GM21390 (cell line): Measurements from ENCODE around the gene UBE2O.
"Not testable (repeated sequence)": the region's sequence is repeated elsewhere in the genome, so short reads cannot be mapped to it uniquely, and the experiment has no call there.

Source experiments
- ATAC-seq: cut with Tn5 transposase; IDR thresholded peaks from one replicate; pipeline ENCODE4 v1.9.1; 2021; ENCODE audit not compliant: unreplicated experiment

UBE2O gene

DNA sequence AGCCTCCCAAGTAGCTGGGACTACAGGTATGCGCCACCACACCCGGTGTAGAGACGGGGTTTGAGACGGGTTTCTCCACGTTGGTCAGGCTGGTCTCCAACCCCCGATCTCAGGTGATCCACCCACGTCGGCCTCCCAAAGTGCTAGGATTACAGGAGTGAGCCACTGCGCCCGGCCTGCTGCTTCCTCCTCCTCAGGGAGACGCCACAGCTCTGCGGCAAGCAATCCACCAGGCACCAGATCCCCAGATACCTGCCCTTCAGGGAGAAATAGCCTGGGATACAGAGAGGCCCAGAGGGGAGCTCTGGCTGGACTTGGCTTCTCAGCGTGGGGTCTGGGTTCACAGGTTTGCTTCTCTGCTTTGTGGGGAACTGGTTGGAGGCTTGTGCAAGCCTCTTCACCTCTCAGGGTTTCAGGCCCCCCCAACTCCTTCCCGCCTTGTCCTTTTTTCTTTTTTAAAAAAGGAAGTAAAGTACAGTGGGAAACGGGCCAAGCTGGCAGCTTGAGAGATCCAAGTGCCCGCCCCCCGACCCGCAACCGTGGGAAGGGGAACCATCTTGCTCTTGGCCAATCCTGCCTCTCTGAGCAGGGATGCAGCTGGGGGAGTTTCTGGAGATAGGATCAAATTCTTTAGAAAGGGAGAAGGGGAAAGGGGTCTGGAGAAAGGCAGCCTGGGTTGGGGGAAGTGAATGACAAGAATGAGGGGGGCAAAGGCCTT is 71.2 kb downstream of the UBE2O start:
- ATAC-seq = no peak

DNA sequence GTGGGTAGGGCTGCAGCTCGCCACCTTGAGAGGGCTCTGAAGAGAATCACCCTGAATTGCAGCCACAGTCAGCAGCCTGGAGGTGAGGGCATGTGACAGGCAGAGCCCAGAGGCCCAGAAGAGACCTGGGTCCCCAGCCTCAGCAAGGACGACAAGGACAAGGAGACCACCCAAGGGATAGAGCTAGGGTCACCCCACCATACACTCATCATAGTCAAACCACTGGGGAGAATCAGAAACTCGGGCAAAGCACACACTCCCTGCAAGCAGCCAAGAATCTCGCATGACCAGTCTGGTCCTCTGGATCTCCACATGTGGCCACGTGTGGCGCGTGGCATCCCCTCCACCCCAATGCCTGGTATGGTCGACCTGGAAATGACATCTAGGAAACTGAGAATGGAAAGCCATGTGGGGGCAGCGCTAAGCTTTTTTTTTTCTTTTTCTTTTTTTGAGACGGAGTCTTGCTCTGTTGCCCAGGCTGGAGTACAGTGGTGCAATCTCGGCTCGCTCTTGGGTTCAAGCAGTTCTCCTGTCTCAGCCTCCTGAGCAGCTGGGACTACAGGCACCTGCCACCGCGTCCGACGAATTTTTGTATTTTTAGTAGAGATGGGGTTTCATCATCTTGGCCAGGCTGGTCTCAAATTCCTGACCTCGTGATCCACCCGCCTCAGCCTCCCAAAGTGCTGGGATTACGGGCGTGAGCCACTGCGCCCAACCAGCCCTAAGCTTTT is 73.1 kb downstream of the UBE2O start:
- ATAC-seq = no peak

DNA sequence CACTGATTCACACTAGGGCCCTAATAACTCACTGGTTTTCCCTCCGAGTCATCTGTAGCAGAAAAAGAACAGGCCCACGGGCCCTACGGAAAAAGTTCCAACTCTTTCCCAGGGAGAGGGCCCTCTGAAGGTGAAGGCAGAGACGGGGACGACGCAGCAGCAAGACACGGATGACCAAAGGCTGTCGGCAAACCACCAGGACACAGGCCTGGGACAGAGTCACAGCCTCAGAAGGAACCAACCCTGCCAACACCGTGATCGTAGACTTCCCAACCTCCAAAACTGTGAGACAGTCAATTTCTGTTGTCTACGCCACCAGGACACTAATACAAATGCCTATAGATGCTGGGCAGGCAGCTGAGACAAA is 73.7 kb downstream of the UBE2O start:
- ATAC-seq = no peak

DNA sequence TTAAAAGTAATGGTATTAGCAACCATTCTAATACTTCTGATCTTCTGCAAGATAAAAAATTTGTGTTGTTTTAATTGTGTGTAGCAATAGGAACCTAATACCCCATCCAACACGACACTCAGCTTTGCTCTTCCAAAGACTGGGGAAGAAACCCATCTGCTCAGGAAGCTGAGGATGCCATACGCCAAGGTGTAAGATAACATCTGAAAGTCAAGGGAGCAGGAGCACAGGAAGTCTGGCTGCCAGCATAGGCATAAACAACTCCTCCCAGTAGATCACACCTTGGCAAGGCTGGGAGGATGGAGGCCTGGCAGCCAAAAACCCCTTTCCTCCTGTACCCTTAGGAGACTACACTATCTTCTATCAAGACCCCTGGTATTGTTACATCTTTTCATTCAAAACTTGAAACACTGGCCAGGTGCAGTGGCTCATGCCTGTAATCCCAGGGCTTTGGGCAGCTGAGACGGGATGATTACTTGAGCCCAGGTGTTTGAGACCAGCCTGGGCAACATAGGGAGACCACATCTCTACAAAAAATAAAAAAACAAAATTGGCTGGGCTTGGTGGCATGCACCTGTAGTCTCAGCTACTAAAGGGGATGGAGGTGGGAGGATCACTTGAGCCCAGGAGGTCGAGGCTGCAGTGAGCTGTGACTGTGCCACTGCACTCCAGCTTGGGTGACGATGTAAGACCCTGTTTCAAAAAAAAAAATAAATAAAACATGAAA is 74.2 kb downstream of the UBE2O start:
- ATAC-seq = no peak

DNA sequence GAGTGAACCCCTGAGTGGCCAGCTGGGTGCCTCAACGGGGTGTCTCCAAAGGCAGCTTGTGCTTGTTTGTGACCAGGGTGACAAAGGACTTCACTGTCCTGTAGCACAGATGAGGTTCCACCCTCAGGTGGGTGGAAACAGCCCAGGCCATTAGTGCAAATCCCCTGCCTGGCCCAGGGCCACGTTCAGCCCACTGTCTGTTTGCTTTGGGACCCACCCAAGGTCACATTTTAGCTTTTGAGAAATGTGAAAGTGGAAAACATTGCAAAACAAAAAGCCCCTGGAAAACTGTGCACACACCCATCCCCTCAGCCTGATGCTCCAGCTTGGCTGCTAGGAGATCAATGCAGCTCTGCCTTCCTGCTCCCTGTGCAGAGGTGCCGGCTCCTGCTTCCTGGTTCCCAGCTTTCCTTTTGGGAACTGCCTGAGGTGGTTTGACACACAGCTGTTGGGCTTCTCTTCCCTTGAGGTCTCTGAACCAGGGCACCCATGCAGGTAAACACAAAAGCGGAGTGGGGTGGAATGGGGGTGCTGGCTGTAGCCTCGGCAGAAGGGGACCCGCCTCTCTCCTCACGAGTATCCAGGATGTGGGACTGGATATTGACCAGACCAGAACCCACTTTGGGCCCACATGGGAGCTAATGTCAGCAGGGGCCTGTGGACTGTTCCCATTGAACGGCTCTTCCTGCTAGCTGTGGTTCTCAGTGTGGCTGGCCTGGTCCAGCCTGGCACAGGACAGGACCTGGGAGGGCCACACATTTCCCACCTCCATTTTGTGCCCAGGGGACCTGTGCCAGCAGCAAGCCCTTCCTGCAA is 76.4 kb downstream of the UBE2O start:
- ATAC-seq = no peak

DNA sequence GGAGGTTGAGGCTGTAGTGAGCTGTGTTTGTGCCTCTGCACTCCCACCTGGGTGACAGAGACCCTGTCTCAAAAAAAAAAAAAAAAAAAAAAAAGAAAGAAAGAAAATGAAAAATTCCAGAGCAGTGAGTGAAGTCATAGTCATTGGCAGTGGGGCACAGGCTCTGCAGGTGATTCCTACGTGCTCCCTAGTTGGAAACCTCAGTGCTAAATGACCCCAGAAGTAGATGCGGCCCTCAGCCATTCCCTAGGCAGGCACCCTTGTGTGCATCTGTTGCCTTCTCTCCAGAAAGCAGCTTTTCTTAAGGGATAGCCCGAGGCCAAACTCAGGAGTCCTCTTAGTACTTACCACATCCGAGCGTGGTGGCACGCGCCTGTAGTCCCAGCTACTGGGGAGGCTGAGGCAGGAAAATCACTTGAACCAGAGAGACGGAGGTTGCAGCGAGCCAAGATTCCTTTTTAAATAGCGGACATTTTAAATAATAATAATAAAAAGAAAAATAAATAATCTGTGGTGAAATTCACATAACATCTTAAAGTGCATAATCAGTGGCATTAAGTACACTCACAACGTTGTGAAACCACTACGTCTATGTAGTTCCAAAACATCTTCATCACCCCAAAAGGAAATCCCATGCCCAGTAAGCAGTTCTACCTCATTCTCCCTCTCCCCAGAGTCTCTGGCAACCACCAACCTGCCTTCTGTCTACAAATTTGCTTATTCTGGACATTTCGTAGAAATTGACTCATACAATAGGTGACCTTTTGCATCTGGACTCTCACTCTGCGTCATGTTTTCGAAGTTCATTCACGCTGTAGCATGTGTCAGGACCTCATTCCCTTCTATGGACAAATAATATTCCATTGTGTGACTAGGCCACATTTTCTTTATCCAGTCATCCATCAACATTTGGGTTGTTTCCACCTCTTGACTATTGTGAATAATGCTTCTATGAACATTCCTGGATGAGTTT is 81.0 kb downstream of the UBE2O start:
- no peak for ATAC-seq

DNA sequence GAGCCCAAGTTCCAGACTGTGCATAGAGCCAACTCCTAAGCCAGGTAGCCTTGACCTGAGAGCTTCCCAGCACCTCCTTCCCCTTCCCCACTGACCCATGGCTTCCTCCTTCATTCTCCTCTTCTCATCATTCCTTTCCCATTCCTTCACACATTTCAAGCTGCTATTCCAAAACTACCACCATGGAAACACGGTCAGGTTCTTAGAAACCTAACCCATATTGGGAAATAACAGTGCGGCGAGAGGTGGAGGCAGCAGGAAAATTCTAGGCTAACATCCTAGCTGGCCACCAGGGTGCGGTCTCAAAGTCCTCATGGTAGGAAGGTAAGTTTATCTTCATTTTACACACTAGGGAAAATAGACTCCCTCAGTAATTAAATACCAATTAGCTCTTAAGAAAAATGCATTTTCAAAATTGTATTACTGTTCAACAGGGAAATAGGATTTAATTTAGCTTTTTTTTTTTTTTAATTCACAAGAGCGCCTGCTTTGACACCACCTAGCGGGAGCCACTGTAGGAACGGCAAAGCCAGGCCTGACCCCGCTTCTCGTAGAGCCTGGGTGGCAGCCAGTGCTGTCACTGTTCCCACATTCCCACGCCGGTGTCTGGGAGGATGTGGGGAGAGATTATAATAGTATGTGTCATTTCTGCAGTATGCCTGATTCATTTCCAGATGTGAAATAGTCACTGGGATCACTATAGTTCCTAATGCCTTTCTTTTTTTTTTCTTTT is 82.5 kb downstream of the UBE2O start:
- ATAC-seq = no peak

DNA sequence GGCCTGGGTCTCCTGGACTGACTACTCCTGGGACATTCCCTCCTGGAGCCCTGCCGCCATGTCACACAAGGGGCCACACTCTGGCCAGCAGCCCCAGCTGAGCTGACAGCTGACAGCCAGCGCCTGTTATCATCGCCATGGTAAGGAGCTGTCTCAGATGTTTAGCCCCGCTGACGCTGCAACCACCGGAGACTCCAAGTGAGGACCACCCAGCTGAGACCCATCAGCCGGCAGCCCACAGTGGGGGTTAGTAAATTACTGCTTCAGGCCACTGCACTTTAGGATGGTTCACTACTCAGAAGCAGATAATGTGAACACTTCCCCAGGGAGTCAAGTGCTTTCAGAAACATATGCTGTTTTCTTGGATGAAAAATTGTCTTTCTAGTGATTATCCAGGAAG is 83.1 kb downstream of the UBE2O start:
- no peak for ATAC-seq

DNA sequence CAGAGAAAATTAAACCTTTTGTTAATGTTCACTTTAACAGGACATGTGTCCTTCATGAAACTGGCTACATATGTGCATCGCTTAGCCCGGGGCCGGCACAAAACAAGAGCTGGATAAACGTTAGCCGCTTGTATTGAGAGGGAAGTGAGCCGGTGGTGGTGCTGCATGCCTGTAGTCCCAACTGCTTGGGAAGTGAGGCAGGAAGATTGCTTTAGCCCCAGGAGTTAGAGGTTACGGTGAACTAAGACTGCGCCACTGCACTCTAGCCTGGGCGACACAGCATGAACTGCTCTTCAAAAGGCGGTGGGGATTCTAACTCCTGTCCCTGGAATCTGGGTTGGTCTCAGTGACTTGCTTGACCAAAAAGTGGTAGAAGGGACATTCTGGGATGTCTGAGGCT is 83.6 kb downstream of the UBE2O start:
- ATAC-seq = no peak

DNA sequence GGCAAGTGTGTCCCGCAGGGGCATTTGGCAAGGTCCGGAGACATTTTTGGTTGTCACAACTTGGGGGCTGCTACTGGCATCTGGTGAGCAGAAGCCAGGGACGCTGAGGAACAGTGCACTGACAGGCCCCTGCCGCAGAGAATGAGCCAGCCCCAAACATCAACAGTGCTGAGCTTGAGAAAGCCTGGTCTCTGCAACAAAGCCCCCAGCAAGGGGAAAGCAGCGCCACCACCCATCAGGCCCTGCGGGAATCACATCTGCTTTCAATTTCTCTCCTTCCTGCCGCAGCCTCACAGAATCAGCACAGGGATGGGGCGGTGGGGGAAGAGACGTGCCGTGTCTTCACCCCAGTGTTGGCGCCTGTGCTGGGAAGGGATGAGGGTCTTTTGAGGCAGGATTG is 84.4 kb downstream of the UBE2O start:
- no peak for ATAC-seq

DNA sequence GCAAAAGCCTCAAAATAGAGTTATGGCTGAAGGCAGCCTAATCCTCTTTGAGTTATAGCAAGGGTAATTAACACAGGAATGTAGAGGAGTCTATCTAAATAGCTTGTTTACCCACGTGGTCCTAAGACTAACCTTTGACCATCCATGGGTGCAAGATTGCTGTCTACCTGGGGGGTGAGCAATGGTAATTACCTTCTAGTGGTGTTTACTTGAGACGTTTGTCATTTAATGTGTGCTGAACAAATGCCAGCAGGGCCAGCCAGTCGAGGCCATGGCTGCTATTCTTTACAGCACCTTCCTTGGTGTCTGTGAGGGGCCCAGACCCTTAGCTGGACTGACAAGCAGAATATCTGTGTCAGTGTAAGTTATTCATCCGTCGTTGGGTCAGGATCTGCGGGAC is 85.3 kb downstream of the UBE2O start:
- no peak for ATAC-seq

DNA sequence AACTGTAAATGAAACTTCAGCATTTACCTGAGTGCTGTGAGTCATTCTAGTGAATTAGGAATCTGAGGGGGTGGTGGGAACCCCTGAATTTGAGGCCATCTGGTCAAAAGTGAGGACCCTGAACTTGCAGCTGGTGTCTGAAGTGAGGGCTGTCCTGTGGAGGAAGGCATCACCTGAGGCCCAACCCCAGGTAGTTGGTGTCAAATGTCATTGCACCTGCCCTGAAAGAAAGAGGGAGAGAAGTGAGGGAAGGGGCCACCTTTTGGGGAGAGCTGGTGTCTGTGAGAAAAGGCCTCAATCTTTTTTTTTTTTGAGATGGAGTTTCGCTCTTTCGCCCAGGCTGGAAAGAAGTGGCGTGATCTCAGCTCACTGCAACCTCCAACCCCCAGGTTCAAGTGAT is 86.7 kb downstream of the UBE2O start:
- no peak for ATAC-seq

DNA sequence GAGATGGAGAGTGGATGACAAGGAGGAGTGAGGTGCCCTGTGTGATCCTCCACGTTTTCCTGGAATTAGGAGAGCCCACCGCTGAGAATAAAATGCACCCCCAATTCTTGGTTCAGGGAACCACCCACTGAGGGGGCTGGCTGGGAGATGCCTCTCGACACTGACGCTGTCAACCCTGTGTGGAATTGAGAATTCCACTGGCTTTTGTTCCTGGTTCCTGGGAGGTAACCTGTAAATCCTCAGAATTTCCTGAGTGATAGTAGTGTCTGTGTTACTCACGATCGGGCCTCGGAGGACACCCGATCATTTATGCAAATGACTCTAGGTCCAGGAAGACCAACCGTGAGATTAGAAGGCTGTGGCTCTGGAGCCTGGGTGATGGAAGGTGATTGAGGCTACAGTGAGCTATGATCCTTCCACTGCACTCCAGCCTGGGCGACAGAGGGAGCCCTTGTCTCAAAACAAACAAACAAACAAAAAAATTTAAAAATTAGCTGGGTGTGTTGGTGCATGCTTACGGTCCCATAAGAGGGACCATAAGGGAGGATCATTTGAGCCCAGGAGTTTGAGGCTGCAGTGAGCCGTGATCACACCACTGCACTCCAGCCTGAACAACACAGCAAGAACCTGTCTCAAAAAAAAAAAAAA is 87.6 kb downstream of the UBE2O start:
- ATAC-seq = no peak

DNA sequence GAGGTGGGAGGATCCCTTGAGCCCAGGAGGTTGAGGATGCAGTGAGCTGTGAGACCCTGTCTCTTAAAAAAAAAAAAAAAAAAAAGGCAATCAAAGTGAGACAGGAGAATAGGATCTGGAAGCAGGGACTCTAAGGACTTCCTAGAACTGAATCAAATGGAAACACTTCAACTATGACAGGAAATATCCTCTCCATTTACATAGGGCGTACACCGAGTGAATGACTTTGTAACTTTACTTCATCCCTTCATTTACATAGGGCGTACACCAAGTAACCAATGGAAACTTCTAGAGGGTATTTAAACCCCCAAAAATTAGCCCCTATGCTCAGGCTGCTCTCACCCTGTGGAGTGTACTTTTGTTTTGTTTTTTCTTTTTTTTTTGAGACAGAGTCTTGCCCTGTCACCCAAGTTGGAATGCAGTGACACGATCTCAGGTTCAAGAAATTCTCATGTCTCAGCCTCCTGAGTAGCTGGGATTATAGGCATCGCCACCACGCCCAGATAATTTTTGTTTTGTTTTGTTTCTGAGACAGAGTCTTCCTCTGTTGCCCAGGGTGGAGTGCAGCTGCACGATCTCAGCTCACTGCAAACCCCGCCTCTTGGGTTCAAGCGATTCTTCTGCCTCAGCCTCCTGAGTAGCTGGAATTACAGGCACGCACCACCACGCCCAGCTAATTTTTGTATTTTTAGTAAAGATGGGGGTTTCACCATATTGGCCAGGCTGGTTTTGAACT is 89.7 kb downstream of the UBE2O start:
- no peak for ATAC-seq

DNA sequence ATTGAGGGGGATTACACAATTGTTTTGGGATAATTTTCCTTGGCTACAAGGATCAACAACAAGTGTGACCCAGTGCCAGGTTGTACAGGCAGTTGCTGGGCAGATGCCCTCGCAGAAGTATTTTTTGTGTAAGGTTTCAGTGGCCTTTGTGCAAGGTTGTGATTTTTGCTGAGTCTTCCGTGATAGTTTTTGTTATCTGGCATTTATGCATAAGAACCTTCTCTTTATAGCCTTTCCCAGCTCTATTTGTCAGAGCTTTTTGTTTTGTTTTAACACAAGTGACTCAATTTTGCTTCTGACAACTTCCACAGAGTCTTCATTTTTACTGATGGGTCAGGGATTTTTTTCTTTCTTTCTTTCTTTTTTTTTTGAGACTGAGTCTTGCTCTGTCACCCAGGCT is 92.5 kb downstream of the UBE2O start:
- no peak for ATAC-seq

DNA sequence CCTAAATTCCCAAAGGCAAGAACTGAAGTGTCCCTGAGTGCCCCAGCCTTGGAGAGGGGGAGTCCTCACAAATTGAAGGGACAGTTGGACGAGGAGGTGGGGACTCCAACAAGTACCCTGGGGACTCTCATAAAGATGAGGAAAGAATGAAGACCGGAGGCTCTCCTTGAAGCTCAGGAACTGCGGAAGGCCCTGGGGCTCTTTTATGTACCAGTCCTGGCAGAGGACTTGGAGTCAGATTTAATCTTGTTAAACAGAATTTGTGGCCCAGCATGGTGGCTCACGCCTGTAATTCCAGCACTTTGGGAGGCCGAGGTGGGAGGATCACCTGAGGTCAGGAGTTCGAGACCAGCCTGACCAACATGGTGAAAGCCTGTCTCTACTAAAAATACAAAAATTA is 93.2 kb downstream of the UBE2O start:
- ATAC-seq = not testable (repeated sequence)

DNA sequence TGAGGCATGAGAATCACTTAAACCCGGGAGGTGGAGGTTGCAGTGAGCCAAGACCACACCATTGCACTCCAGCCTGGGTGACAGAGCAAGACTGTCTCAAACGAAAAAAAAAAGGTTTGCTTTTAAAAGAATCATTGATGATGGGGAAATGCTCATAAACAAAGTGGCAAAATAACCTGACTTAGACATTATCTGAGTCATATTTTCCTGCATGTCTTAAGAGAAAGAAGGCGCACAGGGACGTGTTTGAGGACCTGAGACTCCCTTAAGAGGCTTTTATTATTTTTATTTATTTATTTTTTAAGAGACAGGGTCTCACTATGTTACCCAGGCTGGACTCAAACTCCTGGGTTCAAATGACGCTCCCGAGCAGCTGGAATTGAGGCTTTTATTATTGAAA is 93.6 kb downstream of the UBE2O start:
- ATAC-seq = no peak

DNA sequence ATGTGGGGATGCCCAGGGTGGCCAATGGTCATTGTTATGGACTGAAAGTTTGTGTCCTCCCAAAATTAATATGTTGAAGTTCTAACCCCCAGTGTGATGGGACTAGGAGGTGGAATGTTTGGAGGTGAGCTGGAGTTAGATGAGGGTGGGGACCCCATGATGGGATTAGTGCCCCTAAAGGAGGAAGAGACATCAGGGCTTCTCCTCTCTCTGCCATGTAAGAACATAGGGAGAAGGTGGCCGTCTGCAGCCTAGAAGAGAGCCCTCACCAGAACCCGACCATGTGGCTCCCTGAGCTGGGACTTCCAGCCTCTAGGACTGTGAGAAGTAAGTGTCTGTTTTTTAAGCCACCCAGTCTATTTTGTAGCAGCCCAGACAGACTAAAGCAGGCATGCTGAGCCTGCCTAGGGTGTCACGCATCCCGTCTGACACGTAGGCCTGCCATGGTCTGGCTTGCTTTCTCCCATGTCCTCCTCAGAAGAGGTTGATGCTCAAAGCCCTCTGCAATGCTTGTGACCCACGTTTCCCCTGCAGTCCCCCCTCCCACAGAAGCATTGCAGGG is 95.3 kb downstream of the UBE2O start:
- no peak for ATAC-seq
